DND-41 (cell line): ENCODE measurements around the gene EP400.

Experiments
- EZH2 ChIP-seq: IDR thresholded peaks from 3 replicates; pipeline ENCODE4 v1.6.1; 2012; ENCODE audit warnings: borderline replicate concordance, low read depth, mild to moderate bottlenecking, moderate library complexity, low read length, inconsistent platforms; ENCODE audit not compliant: severe bottlenecking
- TF ChIP-seq, protein P1 (sequence below): IDR thresholded peaks from 2 replicates; pipeline ENCODE4 v1.5.1; 2012; ENCODE audit warnings: borderline replicate concordance, low read length, moderate library complexity, mild to moderate bottlenecking; ENCODE audit not compliant: poor library complexity, severe bottlenecking; ENCODE audit errors: extremely low read depth

GRCh38 chr12:132066345-132066685, 116.6 kb downstream of the EP400 start:
- TF ChIP-seq, protein P1, sequence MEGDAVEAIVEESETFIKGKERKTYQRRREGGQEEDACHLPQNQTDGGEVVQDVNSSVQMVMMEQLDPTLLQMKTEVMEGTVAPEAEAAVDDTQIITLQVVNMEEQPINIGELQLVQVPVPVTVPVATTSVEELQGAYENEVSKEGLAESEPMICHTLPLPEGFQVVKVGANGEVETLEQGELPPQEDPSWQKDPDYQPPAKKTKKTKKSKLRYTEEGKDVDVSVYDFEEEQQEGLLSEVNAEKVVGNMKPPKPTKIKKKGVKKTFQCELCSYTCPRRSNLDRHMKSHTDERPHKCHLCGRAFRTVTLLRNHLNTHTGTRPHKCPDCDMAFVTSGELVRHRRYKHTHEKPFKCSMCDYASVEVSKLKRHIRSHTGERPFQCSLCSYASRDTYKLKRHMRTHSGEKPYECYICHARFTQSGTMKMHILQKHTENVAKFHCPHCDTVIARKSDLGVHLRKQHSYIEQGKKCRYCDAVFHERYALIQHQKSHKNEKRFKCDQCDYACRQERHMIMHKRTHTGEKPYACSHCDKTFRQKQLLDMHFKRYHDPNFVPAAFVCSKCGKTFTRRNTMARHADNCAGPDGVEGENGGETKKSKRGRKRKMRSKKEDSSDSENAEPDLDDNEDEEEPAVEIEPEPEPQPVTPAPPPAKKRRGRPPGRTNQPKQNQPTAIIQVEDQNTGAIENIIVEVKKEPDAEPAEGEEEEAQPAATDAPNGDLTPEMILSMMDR, result no peak
- no peak for TF ChIP-seq EZH2
